ENCODE results near the gene TFB2M. TPM values are rescaled to one million over a fixed set of nuclear protein-coding genes. Genes with fewer than 3 reads are reported as not detected.

Gene TFB2M
- total and polyA plus RNA-seq, 10 of the 15 experiments (the other 5 are each of a cell fraction or from before 2014, with no cell fraction given): 25.2 to 66.0 (median 36.1) TPM

DNA sequence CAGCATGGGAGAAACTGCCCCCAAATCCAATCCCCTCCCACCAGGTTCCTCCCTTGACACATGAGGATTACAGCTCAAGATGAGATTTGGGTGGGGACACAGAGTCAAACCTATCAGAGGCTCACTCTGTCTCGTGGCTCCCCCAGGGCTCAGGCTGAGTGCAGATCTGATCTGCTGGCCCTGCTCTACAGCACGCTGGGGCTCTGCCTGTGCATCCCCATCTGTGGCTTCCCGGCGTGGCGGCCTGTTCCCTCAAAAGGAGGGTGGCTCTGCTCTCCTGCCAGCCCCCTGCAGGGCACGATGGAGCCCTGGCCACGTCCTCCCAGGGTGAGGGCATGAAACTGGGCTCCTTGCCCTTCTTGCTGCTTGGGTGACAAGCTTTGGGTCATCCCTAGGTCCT is 39.1 kb downstream of the TFB2M start:
- Histone ChIP-seq H3K36me3 (ENCODE audit: control insufficient read depth in 2 of 2, insufficient read depth in 2 of 2, low read length in 1 of 2) (no peaks in the 10 kb centered on the region), H3K9ac (ENCODE audit: control insufficient read depth, insufficient read depth, low read length) (no peak overlapping the region), H3K27ac (ENCODE audit: control insufficient read depth, insufficient read depth) (0 out of 2 replicates have a peak overlapping the region, but pooled peaks have one; percentile 44), H2AFZ (ENCODE audit: control insufficient read depth, low read depth, low read length) (peak overlapping the region; percentile 90), H3K27me3 (replicated peaks in 1 of 2; ENCODE audit: control insufficient read depth in 2 of 2, insufficient read depth in 2 of 2, low read length in 1 of 2) (no peaks in the 10 kb centered on the region), H3K9me3 (replicated peaks; ENCODE audit: control insufficient read depth, insufficient read depth, low read length) (peaks cover 9% of the 10 kb centered on the region; the same call in 1 of the 3 replicates), H3K79me2 (ENCODE audit: control insufficient read depth, insufficient read depth, low read length) (no peaks in the 10 kb centered on the region), H3K4me1 (ENCODE audit: control insufficient read depth, insufficient read depth, low read length) (peaks cover 8% of the 10 kb centered on the region; the same call in 1 of the 2 replicates), H3K4me3 (no peak overlapping the region), H4K20me1 (ENCODE audit: control insufficient read depth, insufficient read depth) (no peaks in the 10 kb centered on the region), H3K4me2 (ENCODE audit: control insufficient read depth, insufficient read depth) (no peak overlapping the region)
- BruUV-seq (replicated peaks): no TSS peak
- ChIA-PET SMC1A (ENCODE audit: uncharacterized antibody, unreplicated experiment) (interaction anchor here (1.8 kb wide), 1 partner anchor 21 kb away, joined by 4 read pairs; no protein-coding TSS in a partner anchor), CTCF (interaction anchor here (0.5 to 0.8 kb wide), 2 partner anchors 21 to 1022 kb away, joined by 4 read pairs; partner anchors contain the start of gene GCSAML), RAD21 (ENCODE audit: unreplicated experiment) (no interaction called here), POLR2A (no interaction called here)
- ATAC-seq (no peak), DNase-seq (ENCODE audit: low read depth, low spot score) (no peak), FAIRE-seq (no peak)
- in situ Hi-C loops (cut with MboI) (no loop called here), intact Hi-C loops (cut with micrococcal nuclease; ENCODE audit: unreplicated experiment) (no loop called here)
- no peak for TF ChIP-seq POLR2AphosphoS5 (IDR thresholded peaks at IDR 0.05; ENCODE audit: low read length)
- no peak for TF ChIP-seq TCF12 (IDR thresholded peaks at IDR 0.05; ENCODE audit: low read depth, low read length)
- TF ChIP-seq, protein P1, sequence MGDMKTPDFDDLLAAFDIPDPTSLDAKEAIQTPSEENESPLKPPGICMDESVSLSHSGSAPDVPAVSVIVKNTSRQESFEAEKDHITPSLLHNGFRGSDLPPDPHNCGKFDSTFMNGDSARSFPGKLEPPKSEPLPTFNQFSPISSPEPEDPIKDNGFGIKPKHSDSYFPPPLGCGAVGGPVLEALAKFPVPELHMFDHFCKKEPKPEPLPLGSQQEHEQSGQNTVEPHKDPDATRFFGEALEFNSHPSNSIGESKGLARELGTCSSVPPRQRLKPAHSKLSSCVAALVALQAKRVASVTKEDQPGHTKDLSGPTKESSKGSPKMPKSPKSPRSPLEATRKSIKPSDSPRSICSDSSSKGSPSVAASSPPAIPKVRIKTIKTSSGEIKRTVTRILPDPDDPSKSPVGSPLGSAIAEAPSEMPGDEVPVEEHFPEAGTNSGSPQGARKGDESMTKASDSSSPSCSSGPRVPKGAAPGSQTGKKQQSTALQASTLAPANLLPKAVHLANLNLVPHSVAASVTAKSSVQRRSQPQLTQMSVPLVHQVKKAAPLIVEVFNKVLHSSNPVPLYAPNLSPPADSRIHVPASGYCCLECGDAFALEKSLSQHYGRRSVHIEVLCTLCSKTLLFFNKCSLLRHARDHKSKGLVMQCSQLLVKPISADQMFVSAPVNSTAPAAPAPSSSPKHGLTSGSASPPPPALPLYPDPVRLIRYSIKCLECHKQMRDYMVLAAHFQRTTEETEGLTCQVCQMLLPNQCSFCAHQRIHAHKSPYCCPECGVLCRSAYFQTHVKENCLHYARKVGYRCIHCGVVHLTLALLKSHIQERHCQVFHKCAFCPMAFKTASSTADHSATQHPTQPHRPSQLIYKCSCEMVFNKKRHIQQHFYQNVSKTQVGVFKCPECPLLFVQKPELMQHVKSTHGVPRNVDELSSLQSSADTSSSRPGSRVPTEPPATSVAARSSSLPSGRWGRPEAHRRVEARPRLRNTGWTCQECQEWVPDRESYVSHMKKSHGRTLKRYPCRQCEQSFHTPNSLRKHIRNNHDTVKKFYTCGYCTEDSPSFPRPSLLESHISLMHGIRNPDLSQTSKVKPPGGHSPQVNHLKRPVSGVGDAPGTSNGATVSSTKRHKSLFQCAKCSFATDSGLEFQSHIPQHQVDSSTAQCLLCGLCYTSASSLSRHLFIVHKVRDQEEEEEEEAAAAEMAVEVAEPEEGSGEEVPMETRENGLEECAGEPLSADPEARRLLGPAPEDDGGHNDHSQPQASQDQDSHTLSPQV (IDR thresholded peaks at IDR 0.05): no peak
- no peak for TF ChIP-seq FOS (IDR thresholded peaks at IDR 0.05; ENCODE audit: borderline replicate concordance, extremely low read depth, insufficient read length)
- TF ChIP-seq, protein P2, sequence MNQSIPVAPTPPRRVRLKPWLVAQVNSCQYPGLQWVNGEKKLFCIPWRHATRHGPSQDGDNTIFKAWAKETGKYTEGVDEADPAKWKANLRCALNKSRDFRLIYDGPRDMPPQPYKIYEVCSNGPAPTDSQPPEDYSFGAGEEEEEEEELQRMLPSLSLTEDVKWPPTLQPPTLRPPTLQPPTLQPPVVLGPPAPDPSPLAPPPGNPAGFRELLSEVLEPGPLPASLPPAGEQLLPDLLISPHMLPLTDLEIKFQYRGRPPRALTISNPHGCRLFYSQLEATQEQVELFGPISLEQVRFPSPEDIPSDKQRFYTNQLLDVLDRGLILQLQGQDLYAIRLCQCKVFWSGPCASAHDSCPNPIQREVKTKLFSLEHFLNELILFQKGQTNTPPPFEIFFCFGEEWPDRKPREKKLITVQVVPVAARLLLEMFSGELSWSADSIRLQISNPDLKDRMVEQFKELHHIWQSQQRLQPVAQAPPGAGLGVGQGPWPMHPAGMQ (IDR thresholded peaks at IDR 0.05; ENCODE audit: borderline replicate concordance): no peak
- no peak for TF ChIP-seq JUND (IDR thresholded peaks at IDR 0.05; ENCODE audit: low read depth, low read length)
- 68% methylated on average over 7 of the region's 7 CpGs for WGBS (ENCODE audit: insufficient coverage, insufficient replicate concordance, low lambda C conversion rate, missing lambda C conversion rate)
